ENCODE measurements around the gene UHRF2.

Gene UHRF2

GRCh38 chr9:6424940-6425339 lies 11.9 kb downstream of the UHRF2 start:
- TF ChIP-seq CTCF (IDR thresholded peaks at IDR 0.05; ENCODE audit: extremely low read depth, insufficient read depth, missing control alignments): no peak
- in situ Hi-C loops (cut with MboI; ENCODE audit: low pct_unique_long_range_greater_than_20kb, low sequenced_read_pairs, unreplicated experiment): no loop called here
- DNase-seq (ENCODE audit: low spot score): no peak

- DNase-seq (ENCODE audit: low spot score): no peak
- in situ Hi-C loops (cut with MboI; ENCODE audit: low pct_unique_long_range_greater_than_20kb, low sequenced_read_pairs, unreplicated experiment): no loop called here
- TF ChIP-seq CTCF (IDR thresholded peaks at IDR 0.05; ENCODE audit: extremely low read depth, insufficient read depth, missing control alignments): no peak
Observed at GRCh38 chr9:6426117-6426516, 13.1 kb downstream of the UHRF2 start.

- no peak for DNase-seq (ENCODE audit: low spot score)
- peak; percentile 10 for TF ChIP-seq CTCF (IDR thresholded peaks at IDR 0.05; ENCODE audit: extremely low read depth, insufficient read depth, missing control alignments)
- in situ Hi-C loops (cut with MboI; ENCODE audit: low pct_unique_long_range_greater_than_20kb, low sequenced_read_pairs, unreplicated experiment): no loop called here
Observed at GRCh38 chr9:6428940-6429889, 16.2 kb downstream of the UHRF2 start.

GRCh38 chr9:6431038-6431437 lies 18.0 kb downstream of the UHRF2 start:
- in situ Hi-C loops (cut with MboI; ENCODE audit: low pct_unique_long_range_greater_than_20kb, low sequenced_read_pairs, unreplicated experiment): no loop called here
- DNase-seq (ENCODE audit: low spot score): no peak
- TF ChIP-seq CTCF (IDR thresholded peaks at IDR 0.05; ENCODE audit: extremely low read depth, insufficient read depth, missing control alignments): no peak

- in situ Hi-C loops (cut with MboI; ENCODE audit: low pct_unique_long_range_greater_than_20kb, low sequenced_read_pairs, unreplicated experiment): no loop called here
- DNase-seq (ENCODE audit: low spot score): no peak
- no peak for TF ChIP-seq CTCF (IDR thresholded peaks at IDR 0.05; ENCODE audit: extremely low read depth, insufficient read depth, missing control alignments)
Observed at GRCh38 chr9:6433410-6433809, 20.4 kb downstream of the UHRF2 start.

- in situ Hi-C loops (cut with MboI; ENCODE audit: low pct_unique_long_range_greater_than_20kb, low sequenced_read_pairs, unreplicated experiment): no loop called here
- DNase-seq (ENCODE audit: low spot score): no peak
Observed at GRCh38 chr9:6439051-6439703, 26.2 kb downstream of the UHRF2 start.

More at GRCh38 chr9:6439051-6439703, 26.2 kb downstream of the UHRF2 start:
- TF ChIP-seq CTCF (IDR thresholded peaks at IDR 0.05; ENCODE audit: extremely low read depth, insufficient read depth, missing control alignments): no peak

Data from GM13977 (cell line).